IMR-90 (cell line): ENCODE measurements around the gene NPAS3. TPM values are rescaled to one million over a fixed set of nuclear protein-coding genes. Genes with fewer than 3 reads are reported as not detected.
A peak's percentile ranks its signal among the peaks of the same experiment; 100 is the strongest.

ENCODE experiments used
- ATAC-seq: fragments of 200-7000 bp; cut with Tn5 transposase; 2 replicates; pipeline ENCODE4 v1.9.1; 2020; ENCODE audit warnings: low read depth, mild to moderate bottlenecking, moderate library complexity
- BruUV-seq: library from RNA; stranded (reverse); fragments of 400-500 nt; replicated peaks from 2 replicates; lab custom pipeline; 2021; lab: Mats Ljungman, UMichigan
- CTCF ChIA-PET: fragments of 300-600 bp; formaldehyde crosslinking; extraction: SDS; loops from one replicate; lab custom pipeline; 2021; ENCODE audit warnings: antibody characterized with exemption; lab: Yijun Ruan, JAX
- POLR2A ChIA-PET: fragments of 300-600 bp; sonication (Branson Sonifier 250); formaldehyde crosslinking; loops from one replicate; lab custom pipeline; 2022; ENCODE audit warnings: antibody characterized with exemption; ENCODE audit not compliant: unreplicated experiment; lab: Charles Lee
- DNase-seq: peaks from one replicate; pipeline ENCODE4 v3.0.0; 2013
- H2AFZ ChIP-seq: replicated peaks from 2 replicates; pipeline ENCODE3; 2013; ENCODE audit warnings: low read length, mild to moderate bottlenecking; ENCODE audit not compliant: poor library complexity
- H2AK5ac ChIP-seq: 2 replicates; pipeline ENCODE4 v1.6.1; 2013; ENCODE audit warnings: low read depth, low read length, inconsistent platforms
- H2AK9ac ChIP-seq: replicated peaks from 2 replicates; pipeline ENCODE3; 2013; ENCODE audit warnings: mild to moderate bottlenecking, low read depth, low read length, moderate library complexity; ENCODE audit not compliant: poor library complexity
- H2BK120ac ChIP-seq: 2 replicates; pipeline ENCODE4 v1.6.1; 2013; ENCODE audit warnings: low read depth, low read length, inconsistent platforms
- H2BK15ac ChIP-seq: 3 replicates; pipeline ENCODE4 v1.6.1; 2013; ENCODE audit warnings: low read depth, low read length, inconsistent platforms
- H2BK20ac ChIP-seq: 2 replicates; pipeline ENCODE4 v1.6.1; 2013; ENCODE audit warnings: low read depth, mild to moderate bottlenecking, inconsistent platforms, low read length, moderate library complexity
- H2BK5ac ChIP-seq: 2 replicates; pipeline ENCODE4 v1.6.1; 2013; ENCODE audit warnings: mild to moderate bottlenecking, low read depth, low read length, inconsistent platforms; ENCODE audit not compliant: poor library complexity, severe bottlenecking
- H3K14ac ChIP-seq: replicated peaks from 2 replicates; pipeline ENCODE4 v1.6.1; 2013; ENCODE audit warnings: low read depth, low read length, inconsistent platforms
- H3K18ac ChIP-seq: 2 replicates; pipeline ENCODE4 v1.6.1; 2013; ENCODE audit warnings: low read depth, low read length, control low read depth
- H3K23ac ChIP-seq: 2 replicates; pipeline ENCODE4 v1.6.1; 2013; ENCODE audit warnings: low read depth, low read length, inconsistent platforms
- H3K27ac ChIP-seq: 2 replicates; pipeline ENCODE4 v1.5.1; 2013; ENCODE audit warnings: mild to moderate bottlenecking, control low read depth, low read length; ENCODE audit not compliant: insufficient read depth
- H3K27me3 ChIP-seq: 2 replicates; pipeline ENCODE4 v1.6.1; 2013; ENCODE audit warnings: low read length; ENCODE audit not compliant: control insufficient read depth, insufficient read depth
- H3K36me3 ChIP-seq: 2 replicates; pipeline ENCODE4 v1.6.1; 2013; ENCODE audit warnings: low read length, mixed read lengths; ENCODE audit not compliant: control insufficient read depth, insufficient read depth
- H3K4ac ChIP-seq: 2 replicates; pipeline ENCODE4 v1.6.1; 2013; ENCODE audit warnings: low read depth, low read length, inconsistent platforms
- H3K4me1 ChIP-seq: 2 replicates; pipeline ENCODE4 v1.6.1; 2013; ENCODE audit warnings: low read length, mixed read lengths; ENCODE audit not compliant: control insufficient read depth, insufficient read depth
- H3K4me2 ChIP-seq: 2 replicates; pipeline ENCODE4 v1.6.1; 2013; ENCODE audit warnings: low read depth, mild to moderate bottlenecking, control low read depth, low read length, moderate library complexity
- H3K4me3 ChIP-seq: 2 replicates; pipeline ENCODE4 v1.5.1; 2013; ENCODE audit warnings: low read depth, mild to moderate bottlenecking, control low read depth, low read length, moderate library complexity; ENCODE audit not compliant: insufficient read depth
- H3K56ac ChIP-seq: 2 replicates; pipeline ENCODE4 v1.6.1; 2013; ENCODE audit warnings: low read length, inconsistent platforms; ENCODE audit not compliant: insufficient read depth; ENCODE audit errors: extremely low read depth
- H3K79me1 ChIP-seq, 2 experiments: 2 replicates each; pipeline ENCODE4 v1.6.1; 2013; ENCODE audit warnings: low read length in 2 of 2, inconsistent platforms in 1 of 2, low read depth in 1 of 2
- H3K9ac ChIP-seq: 2 replicates; pipeline ENCODE4 v1.6.1; 2013; ENCODE audit warnings: low read depth, low read length, control low read depth
- H3K9me1 ChIP-seq: 2 replicates; pipeline ENCODE4 v1.6.1; 2013; ENCODE audit warnings: low read length, inconsistent platforms; ENCODE audit not compliant: insufficient read depth
- H3K9me3 ChIP-seq: 2 replicates; pipeline ENCODE4 v1.6.1; 2013; ENCODE audit warnings: low read length; ENCODE audit not compliant: control insufficient read depth, insufficient read depth
- H4K20me1 ChIP-seq: 2 replicates; pipeline ENCODE4 v1.6.1; 2013; ENCODE audit warnings: low read length, inconsistent platforms; ENCODE audit not compliant: insufficient read depth
- H4K5ac ChIP-seq: 2 replicates; pipeline ENCODE4 v1.6.1; 2013; ENCODE audit warnings: mild to moderate bottlenecking, low read depth, low read length, control low read depth
- H4K8ac ChIP-seq, 2 experiments: 2 replicates each; pipeline ENCODE4 v1.6.1; 2013; ENCODE audit warnings: low read depth in 2 of 2, low read length in 2 of 2, control low read depth in 1 of 2, inconsistent platforms in 1 of 2
- H4K91ac ChIP-seq: 2 replicates; pipeline ENCODE4 v1.6.1; 2013; ENCODE audit warnings: low read depth, low read length, inconsistent platforms; ENCODE audit not compliant: insufficient read depth
- BHLHE40 ChIP-seq: fragments of 150-350 bp; IDR thresholded peaks from 2 replicates; pipeline ENCODE4 v1.6.1; 2016; ENCODE audit warnings: mild to moderate bottlenecking, low read depth, low read length
- CEBPB ChIP-seq: IDR thresholded peaks from 2 replicates; pipeline ENCODE4 v1.6.1; 2012; ENCODE audit warnings: low read depth, low read length, improper control_type of control experiment
- CHD1 ChIP-seq: IDR thresholded peaks from 2 replicates; pipeline ENCODE4 v1.6.1; 2012; ENCODE audit warnings: low read depth, low read length, improper control_type of control experiment
- FOS ChIP-seq: fragments of 150-350 bp; IDR thresholded peaks from 2 replicates; pipeline ENCODE4 v1.6.1; 2016; ENCODE audit warnings: low read depth, low read length
- MAFK ChIP-seq: IDR thresholded peaks from 2 replicates; pipeline ENCODE4 v1.6.1; 2012; ENCODE audit warnings: low read depth, low read length, improper control_type of control experiment
- MAZ ChIP-seq: IDR thresholded peaks from 2 replicates; pipeline ENCODE4 v1.6.1; 2012; ENCODE audit warnings: low read depth, mild to moderate bottlenecking, low read length, improper control_type of control experiment, moderate library complexity, borderline replicate concordance
- MXI1 ChIP-seq: IDR thresholded peaks from 2 replicates; pipeline ENCODE4 v1.6.1; 2012; ENCODE audit warnings: low read depth, mild to moderate bottlenecking, low read length, moderate library complexity, borderline replicate concordance
- NFE2L2 ChIP-seq: fragments of 150-350 bp; IDR thresholded peaks from 2 replicates; pipeline ENCODE4 v1.6.1; 2016; ENCODE audit warnings: low read depth, mild to moderate bottlenecking, low read length
- POLR2A ChIP-seq: IDR thresholded peaks from 2 replicates; pipeline ENCODE4 v1.6.1; 2012; ENCODE audit warnings: mild to moderate bottlenecking, low read depth, low read length
- RAD21 ChIP-seq: IDR thresholded peaks from 2 replicates; pipeline ENCODE4 v1.6.1; 2012; ENCODE audit warnings: low read length, improper control_type of control experiment
- RCOR1 ChIP-seq: IDR thresholded peaks from 2 replicates; pipeline ENCODE4 v1.6.1; 2012; ENCODE audit warnings: mild to moderate bottlenecking, low read length, improper control_type of control experiment; ENCODE audit not compliant: insufficient replicate concordance
- RFX5 ChIP-seq: IDR thresholded peaks from 2 replicates; pipeline ENCODE4 v1.8.0; 2012; ENCODE audit warnings: low read depth, mild to moderate bottlenecking, low read length, moderate library complexity
- SMC3 ChIP-seq: fragments of 150-350 bp; IDR thresholded peaks from 2 replicates; pipeline ENCODE4 v1.6.1; 2016; ENCODE audit warnings: low read depth, mild to moderate bottlenecking, antibody characterized with exemption, low read length, moderate library complexity
- WGBS, 2 experiments: methylation state at CpG; one replicate each; pipeline versions ENCODE4 v1.1.5 to v1.1.7; 2013; ENCODE audit warnings: missing lambda C conversion rate in 2 of 2; ENCODE audit not compliant: insufficient read length in 1 of 2; ENCODE audit errors: extremely low coverage in 2 of 2; 5-methylcytosine and 5-hydroxymethylcytosine counted together
- dilution Hi-C: fragments of 300-500 bp; cut with HindIII; formaldehyde crosslinking; loops from one replicate; pipeline ENCODE4 v1.14.3; 2018; ENCODE audit warnings: low sequenced_read_pairs; ENCODE audit not compliant: unreplicated experiment
- in situ Hi-C: fragments of 300-500 bp; cut with MboI; formaldehyde crosslinking; loops from 3 replicates; pipeline ENCODE4 v1.14.3; 2019; ENCODE audit warnings: low sequenced_read_pairs, inconsistent platforms, mixed read lengths
- intact Hi-C: fragments of 100-400 bp; cut with micrococcal nuclease; formaldehyde crosslinking; loops from 2 replicates; pipeline ENCODE4 v1.10.0; 2022
- polyA plus RNA-seq, 3 experiments: library from polyadenylated mRNA; depleted of rRNA; stranded (reverse); fragments of >200 nt; gene quantifications; 2 replicates each; pipeline ENCODE4 v1.2.3, GENCODE V29; 2012; ENCODE audit warnings: low replicate concordance in 1 of 3
- total RNA-seq: library from RNA; depleted of rRNA; stranded (reverse); fragments of >200 nt; gene quantifications from 2 replicates; pipeline ENCODE4 v1.2.3, GENCODE V29; 2012
- TF ChIP-seq, protein P1 (sequence below): conservative IDR thresholded peaks from 2 replicates; pipeline ENCODE4 v1.5.1; 2012; ENCODE audit warnings: mild to moderate bottlenecking, low read depth, low read length, improper control_type of control experiment
- TF ChIP-seq, protein P2 (sequence below): fragments of 150-350 bp; IDR thresholded peaks from 2 replicates; pipeline ENCODE4 v1.6.1; 2016; ENCODE audit warnings: low read depth, mild to moderate bottlenecking, low read length, moderate library complexity, borderline replicate concordance
- TF ChIP-seq, protein P3 (sequence below): fragments of 150-350 bp; IDR thresholded peaks from 2 replicates; pipeline ENCODE4 v1.6.1; 2017; ENCODE audit warnings: mild to moderate bottlenecking, antibody characterized with exemption, low read length, low read depth

NPAS3 gene
- total and polyA plus RNA-seq, 2 of the 4 experiments (the other 2 are of a cell fraction): not detected

DNA sequence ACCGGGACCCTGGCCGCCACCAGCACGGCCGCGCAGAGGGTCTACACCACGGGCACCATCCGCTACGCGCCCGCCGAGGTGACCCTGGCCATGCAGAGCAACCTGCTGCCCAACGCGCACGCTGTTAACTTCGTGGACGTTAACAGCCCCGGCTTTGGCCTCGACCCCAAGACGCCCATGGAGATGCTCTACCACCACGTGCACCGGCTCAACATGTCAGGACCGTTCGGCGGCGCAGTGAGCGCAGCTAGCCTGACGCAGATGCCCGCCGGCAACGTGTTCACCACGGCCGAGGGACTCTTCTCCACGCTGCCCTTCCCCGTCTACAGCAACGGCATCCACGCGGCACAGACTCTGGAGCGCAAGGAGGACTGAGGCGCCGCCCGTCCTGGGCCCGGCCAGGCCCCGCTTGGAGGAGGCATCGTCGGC is 862.1 kb downstream of the NPAS3 start:
- Histone ChIP-seq H3K4me2 (no peak overlapping the region), H4K8ac (no peak overlapping the region), H3K14ac (no peak overlapping the region), H3K23ac (no peak overlapping the region), H3K79me1 (no peaks in the 10 kb centered on the region), H2BK5ac (no peak overlapping the region), H4K5ac (no peak overlapping the region), H3K9me3 (0 out of 2 replicates have a peak, but pooled peaks cover 4% of the 10 kb centered on the region), H2BK15ac (no peak overlapping the region), H4K91ac (no peak overlapping the region), H3K36me3 (no peaks in the 10 kb centered on the region), H3K18ac (no peak overlapping the region), H2AK5ac (no peak overlapping the region), H3K27me3 (peaks cover 15% of the 10 kb centered on the region), H3K9me1 (no peaks in the 10 kb centered on the region), H3K4ac (no peak overlapping the region), H3K9ac (no peak overlapping the region), H2BK120ac (no peak overlapping the region), H3K4me3 (no peak overlapping the region), H2AK9ac (no peak overlapping the region), H3K4me1 (no peaks in the 10 kb centered on the region), H4K20me1 (no peaks in the 10 kb centered on the region), H2BK20ac (no peak overlapping the region), H3K56ac (no peak overlapping the region), H2AFZ (peak overlapping the region; percentile 17), H3K27ac (no peak overlapping the region)
- POLR2A ChIA-PET: no interaction called here
- in situ Hi-C loops: no loop called here
- BruUV-seq: no TSS peak
- CTCF ChIA-PET: no interaction called here
- TF ChIP-seq POLR2A (no peak), MAZ (no peak), FOS (no peak), MAFK (no peak), MXI1 (no peak), SMC3 (no peak), RCOR1 (no peak), NFE2L2 (no peak), BHLHE40 (no peak), CEBPB (no peak), CHD1 (no peak), RFX5 (no peak), RAD21 (no peak)
- TF ChIP-seq, protein P1, sequence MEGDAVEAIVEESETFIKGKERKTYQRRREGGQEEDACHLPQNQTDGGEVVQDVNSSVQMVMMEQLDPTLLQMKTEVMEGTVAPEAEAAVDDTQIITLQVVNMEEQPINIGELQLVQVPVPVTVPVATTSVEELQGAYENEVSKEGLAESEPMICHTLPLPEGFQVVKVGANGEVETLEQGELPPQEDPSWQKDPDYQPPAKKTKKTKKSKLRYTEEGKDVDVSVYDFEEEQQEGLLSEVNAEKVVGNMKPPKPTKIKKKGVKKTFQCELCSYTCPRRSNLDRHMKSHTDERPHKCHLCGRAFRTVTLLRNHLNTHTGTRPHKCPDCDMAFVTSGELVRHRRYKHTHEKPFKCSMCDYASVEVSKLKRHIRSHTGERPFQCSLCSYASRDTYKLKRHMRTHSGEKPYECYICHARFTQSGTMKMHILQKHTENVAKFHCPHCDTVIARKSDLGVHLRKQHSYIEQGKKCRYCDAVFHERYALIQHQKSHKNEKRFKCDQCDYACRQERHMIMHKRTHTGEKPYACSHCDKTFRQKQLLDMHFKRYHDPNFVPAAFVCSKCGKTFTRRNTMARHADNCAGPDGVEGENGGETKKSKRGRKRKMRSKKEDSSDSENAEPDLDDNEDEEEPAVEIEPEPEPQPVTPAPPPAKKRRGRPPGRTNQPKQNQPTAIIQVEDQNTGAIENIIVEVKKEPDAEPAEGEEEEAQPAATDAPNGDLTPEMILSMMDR: no peak
- TF ChIP-seq, protein P2, sequence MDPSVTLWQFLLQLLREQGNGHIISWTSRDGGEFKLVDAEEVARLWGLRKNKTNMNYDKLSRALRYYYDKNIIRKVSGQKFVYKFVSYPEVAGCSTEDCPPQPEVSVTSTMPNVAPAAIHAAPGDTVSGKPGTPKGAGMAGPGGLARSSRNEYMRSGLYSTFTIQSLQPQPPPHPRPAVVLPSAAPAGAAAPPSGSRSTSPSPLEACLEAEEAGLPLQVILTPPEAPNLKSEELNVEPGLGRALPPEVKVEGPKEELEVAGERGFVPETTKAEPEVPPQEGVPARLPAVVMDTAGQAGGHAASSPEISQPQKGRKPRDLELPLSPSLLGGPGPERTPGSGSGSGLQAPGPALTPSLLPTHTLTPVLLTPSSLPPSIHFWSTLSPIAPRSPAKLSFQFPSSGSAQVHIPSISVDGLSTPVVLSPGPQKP: no peak
- TF ChIP-seq, protein P3, sequence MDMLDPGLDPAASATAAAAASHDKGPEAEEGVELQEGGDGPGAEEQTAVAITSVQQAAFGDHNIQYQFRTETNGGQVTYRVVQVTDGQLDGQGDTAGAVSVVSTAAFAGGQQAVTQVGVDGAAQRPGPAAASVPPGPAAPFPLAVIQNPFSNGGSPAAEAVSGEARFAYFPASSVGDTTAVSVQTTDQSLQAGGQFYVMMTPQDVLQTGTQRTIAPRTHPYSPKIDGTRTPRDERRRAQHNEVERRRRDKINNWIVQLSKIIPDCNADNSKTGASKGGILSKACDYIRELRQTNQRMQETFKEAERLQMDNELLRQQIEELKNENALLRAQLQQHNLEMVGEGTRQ: no peak
- ATAC-seq: no peak
- WGBS, 2 experiments: 52% methylated on average over 32 of the region's 45 CpGs; no CpG with 5 or more reads in 1 of the 2 experiments
- no peak for DNase-seq
- dilution Hi-C loops: no loop called here
- intact Hi-C loops: no loop called here
